NCI-H2196 (cell line): Measurements from ENCODE around the gene PGBD2.
A peak's percentile ranks its signal among the peaks of the same experiment; 100 is the strongest.
"Not testable (repeated sequence)": the region's sequence is repeated elsewhere in the genome, so short reads cannot be mapped to it uniquely, and the experiment has no call there.

Experiments
- DNase-seq: peaks from one replicate; lab custom pipeline; 2025; ENCODE audit not compliant: unreplicated experiment; lab: John Stamatoyannopoulos, UW

Gene PGBD2

GRCh38 chr1:248889914-248890243, 16.2 kb upstream of the PGBD2 start:
- DNase-seq: not testable (repeated sequence)

- no peak for DNase-seq
These were observed 15.2 kb upstream of the PGBD2 start for GRCh38 chr1:248890549-248891498.

GRCh38 chr1:248891758-248892157, 14.3 kb upstream of the PGBD2 start:
- DNase-seq: no peak

- DNase-seq: no peak
These were observed 13.4 kb upstream of the PGBD2 start for GRCh38 chr1:248892590-248892989.

- no peak for DNase-seq
These were observed 11.2 kb upstream of the PGBD2 start for GRCh38 chr1:248894837-248895236.

GRCh38 chr1:248897412-248898337, 8.4 kb upstream of the PGBD2 start:
- DNase-seq: no peak

- no peak for DNase-seq
These were observed 5.4 kb upstream of the PGBD2 start for GRCh38 chr1:248900637-248901036.

- no peak for DNase-seq
These were observed 4.5 kb upstream of the PGBD2 start for GRCh38 chr1:248901578-248901977.

GRCh38 chr1:248904437-248905216, 1.4 kb upstream of the PGBD2 start:
- DNase-seq: no peak

GRCh38 chr1:248905662-248906008, 400 bp upstream of the PGBD2 start:
- DNase-seq: no peak

GRCh38 chr1:248906753-248907661, 972 bp downstream of the PGBD2 start:
- no peak for DNase-seq

- DNase-seq: no peak
These were observed 4.7 kb downstream of the PGBD2 start for GRCh38 chr1:248910761-248911160.

GRCh38 chr1:248913933-248914332, 7.9 kb downstream of the PGBD2 start:
- no peak for DNase-seq

GRCh38 chr1:248914796-248915381, 8.9 kb downstream of the PGBD2 start:
- DNase-seq: no peak

GRCh38 chr1:248918131-248918530, 12.1 kb downstream of the PGBD2 start:
- DNase-seq: peak; percentile 79

- no peak for DNase-seq
These were observed 17.6 kb downstream of the PGBD2 start for GRCh38 chr1:248923352-248924338.

- DNase-seq: peak; percentile 7
These were observed 18.9 kb downstream of the PGBD2 start for GRCh38 chr1:248924696-248925532.

GRCh38 chr1:248925859-248926258, 19.8 kb downstream of the PGBD2 start:
- DNase-seq: not testable (repeated sequence)
